Activated B cell treated with CpG ODN at 0.5 μM for 24 hours (primary cell): ENCODE data around the gene LPP. TPM values are rescaled to one million over a fixed set of nuclear protein-coding genes. Genes with fewer than 3 reads are reported as not detected.

Experiments used
- ATAC-seq: fragments of 200-7000 bp; cut with Tn5 transposase; one replicate; pipeline ENCODE4 v1.10.0; 2021; ENCODE audit warnings: low read depth, mild to moderate bottlenecking, moderate library complexity
- CTCF ChIA-PET: fragments of 350-600 bp; sonication (Branson Sonifier 250); formaldehyde crosslinking; loops from one replicate; lab custom pipeline; 2021; ENCODE audit warnings: antibody characterized with exemption; lab: Charles Lee
- POLR2A ChIA-PET: fragments of 350-600 bp; sonication (Branson Sonifier 250); formaldehyde crosslinking; loops from one replicate; lab custom pipeline; 2021; ENCODE audit warnings: antibody characterized with exemption; lab: Charles Lee
- DNase-seq: peaks from one replicate; pipeline ENCODE4 v3.0.0; 2022
- H3K27ac Mint-ChIP-seq: one replicate; pipeline ENCODE4 v1.8.0; 2020; ENCODE audit warnings: mixed read lengths
- H3K27me3 Mint-ChIP-seq: one replicate; pipeline ENCODE4 v1.8.0; 2021; ENCODE audit warnings: mixed read lengths
- H3K36me3 Mint-ChIP-seq: one replicate; pipeline ENCODE4 v1.8.0; 2021; ENCODE audit warnings: low read depth, mixed read lengths
- H3K4me1 Mint-ChIP-seq: one replicate; pipeline ENCODE4 v1.8.0; 2021; ENCODE audit warnings: mixed read lengths
- H3K4me3 Mint-ChIP-seq: one replicate; pipeline ENCODE4 v1.8.0; 2020; ENCODE audit warnings: mild to moderate bottlenecking, mixed read lengths
- H3K9me3 Mint-ChIP-seq: one replicate; pipeline ENCODE4 v1.8.0; 2020; ENCODE audit warnings: mixed read lengths
- CTCF ChIP-seq: fragments of 200-600 bp; IDR thresholded peaks from one replicate; pipeline ENCODE4 v1.8.0; 2022; ENCODE audit warnings: antibody characterized with exemption, mild to moderate bottlenecking
- intact Hi-C: fragments of 100-400 bp; cut with micrococcal nuclease; formaldehyde crosslinking; loops from one replicate; pipeline ENCODE4 v1.15.1; 2024
- total RNA-seq: library from RNA; stranded (reverse); gene quantifications from 2 replicates; pipeline ENCODE4 v1.2.3, GENCODE V29; 2022

Gene LPP
- total RNA-seq, 1 donor from 2014 or later = 60.1 TPM

GRCh38 chr3:188868803-188869202 lies 714.8 kb downstream of the LPP start:
- H3K9me3 Mint-ChIP-seq = no peaks in the 10 kb centered on the region
- no peak for ATAC-seq
- intact Hi-C loops = no loop called here
- ChIA-PET CTCF (no interaction called here), POLR2A (no interaction called here)
- H3K27ac Mint-ChIP-seq = no peak overlapping the region
- H3K36me3 Mint-ChIP-seq = peaks cover 42% of the 10 kb centered on the region
- TF ChIP-seq CTCF = no peak
- no peak for DNase-seq
- no peaks in the 10 kb centered on the region for H3K27me3 Mint-ChIP-seq
- no peak overlapping the region for H3K4me3 Mint-ChIP-seq
- peaks cover 5% of the 10 kb centered on the region for H3K4me1 Mint-ChIP-seq

GRCh38 chr3:188869628-188870027 lies 715.7 kb downstream of the LPP start:
- POLR2A ChIA-PET = no interaction called here
- H3K4me3 Mint-ChIP-seq = no peak overlapping the region
- no peak for DNase-seq
- intact Hi-C loops = no loop called here
- no peaks in the 10 kb centered on the region for H3K27me3 Mint-ChIP-seq
- H3K4me1 Mint-ChIP-seq = peaks cover 5% of the 10 kb centered on the region
- no peak for TF ChIP-seq CTCF
- no peak overlapping the region for H3K27ac Mint-ChIP-seq
- no peak for ATAC-seq
- H3K9me3 Mint-ChIP-seq = no peaks in the 10 kb centered on the region
- CTCF ChIA-PET = no interaction called here
- H3K36me3 Mint-ChIP-seq = peaks cover 51% of the 10 kb centered on the region

GRCh38 chr3:188870431-188870830 lies 716.5 kb downstream of the LPP start:
- Mint-ChIP-seq H3K9me3 (no peaks in the 10 kb centered on the region), H3K27me3 (no peaks in the 10 kb centered on the region), H3K27ac (no peak overlapping the region), H3K4me1 (peaks cover 5% of the 10 kb centered on the region), H3K4me3 (no peak overlapping the region), H3K36me3 (peaks cover 59% of the 10 kb centered on the region)
- POLR2A ChIA-PET = no interaction called here
- DNase-seq (no peak), ATAC-seq (no peak)
- intact Hi-C loops = no loop called here
- TF ChIP-seq CTCF = no peak
- CTCF ChIA-PET = no interaction called here

GRCh38 chr3:188874576-188874975 lies 720.6 kb downstream of the LPP start:
- TF ChIP-seq CTCF = no peak
- POLR2A ChIA-PET = no interaction called here
- no peaks in the 10 kb centered on the region for H3K27me3 Mint-ChIP-seq
- no peaks in the 10 kb centered on the region for H3K4me1 Mint-ChIP-seq
- DNase-seq (no peak), ATAC-seq (no peak)
- no peak overlapping the region for H3K27ac Mint-ChIP-seq
- no peak overlapping the region for H3K4me3 Mint-ChIP-seq
- H3K36me3 Mint-ChIP-seq = peaks cover 57% of the 10 kb centered on the region
- no peaks in the 10 kb centered on the region for H3K9me3 Mint-ChIP-seq
- intact Hi-C loops = no loop called here
- CTCF ChIA-PET = no interaction called here

GRCh38 chr3:188875413-188875812 lies 721.5 kb downstream of the LPP start:
- Mint-ChIP-seq H3K4me3 (no peak overlapping the region), H3K27ac (no peak overlapping the region), H3K27me3 (no peaks in the 10 kb centered on the region), H3K4me1 (no peaks in the 10 kb centered on the region), H3K36me3 (peaks cover 56% of the 10 kb centered on the region), H3K9me3 (no peaks in the 10 kb centered on the region)
- intact Hi-C loops = no loop called here
- TF ChIP-seq CTCF = no peak
- ChIA-PET POLR2A (interaction anchor here (0.6 kb wide), 1 partner anchor 1132 kb away, joined by 5 read pairs; no protein-coding TSS in a partner anchor), CTCF (no interaction called here)
- ATAC-seq (no peak), DNase-seq (no peak)
